Measurements from ENCODE around the gene HSP90AA1.
"Not testable (repeated sequence)": the region's sequence is repeated elsewhere in the genome, so short reads cannot be mapped to it uniquely, and the experiment has no call there.

HSP90AA1 gene

GRCh38 chr14:102094101-102094500 lies 7.3 kb upstream of the HSP90AA1 start:
- DNase-seq (ENCODE audit: low read depth, low spot score) = no peak

- no peak for DNase-seq (ENCODE audit: low read depth, low spot score)
These were observed 6.0 kb upstream of the HSP90AA1 start for GRCh38 chr14:102092806-102093205.

GRCh38 chr14:102090713-102091112 lies 3.9 kb upstream of the HSP90AA1 start:
- DNase-seq (ENCODE audit: low read depth, low spot score) = no peak

GRCh38 chr14:102089621-102090343 lies 2.9 kb upstream of the HSP90AA1 start:
- DNase-seq (ENCODE audit: low read depth, low spot score) = no peak

- peak; percentile 7 for DNase-seq (ENCODE audit: low read depth, low spot score)
These were observed 1.4 kb upstream of the HSP90AA1 start for GRCh38 chr14:102088012-102088792.

- no peak for DNase-seq (ENCODE audit: low read depth, low spot score)
These were observed 843 bp upstream of the HSP90AA1 start for GRCh38 chr14:102087762-102088011.

- DNase-seq (ENCODE audit: low read depth, low spot score) = no peak
These were observed 204 bp downstream of the HSP90AA1 start for GRCh38 chr14:102086709-102086971.

GRCh38 chr14:102085948-102086708 lies 716 bp downstream of the HSP90AA1 start:
- DNase-seq (ENCODE audit: low read depth, low spot score) = no peak

GRCh38 chr14:102085488-102085887 lies 1.4 kb downstream of the HSP90AA1 start:
- no peak for DNase-seq (ENCODE audit: low read depth, low spot score)

- no peak for DNase-seq (ENCODE audit: low read depth, low spot score)
These were observed 1.9 kb downstream of the HSP90AA1 start for GRCh38 chr14:102084931-102085330.

- DNase-seq (ENCODE audit: low read depth, low spot score) = not testable (repeated sequence)
These were observed 2.3 kb downstream of the HSP90AA1 start for GRCh38 chr14:102084522-102084921.

GRCh38 chr14:102081231-102082080 lies 5.4 kb downstream of the HSP90AA1 start:
- DNase-seq (ENCODE audit: low read depth, low spot score) = no peak

GRCh38 chr14:102080183-102081080 lies 6.4 kb downstream of the HSP90AA1 start:
- no peak for DNase-seq (ENCODE audit: low read depth, low spot score)

GRCh38 chr14:102079700-102079979 lies 7.2 kb downstream of the HSP90AA1 start:
- DNase-seq (ENCODE audit: low read depth, low spot score) = no peak

GRCh38 chr14:102078831-102079699 lies 7.8 kb downstream of the HSP90AA1 start:
- DNase-seq (ENCODE audit: low read depth, low spot score) = no peak

GRCh38 chr14:102078361-102078791 lies 8.5 kb downstream of the HSP90AA1 start:
- DNase-seq (ENCODE audit: low read depth, low spot score) = not testable (repeated sequence)

- no peak for DNase-seq (ENCODE audit: low read depth, low spot score)
These were observed 9.5 kb downstream of the HSP90AA1 start for GRCh38 chr14:102077382-102077709.

GRCh38 chr14:102075155-102075554 lies 11.7 kb downstream of the HSP90AA1 start:
- no peak for DNase-seq (ENCODE audit: low read depth, low spot score)

- DNase-seq (ENCODE audit: low read depth, low spot score) = no peak
These were observed 12.4 kb downstream of the HSP90AA1 start for GRCh38 chr14:102074415-102074964.
